ENCODE data around the gene ZNF574.

- TF ChIP-seq EZH2 (IDR thresholded peaks at IDR 0.05; ENCODE audit: low read length, missing control alignments): no peak
- no peak for TF ChIP-seq CTCF (conservative IDR thresholded peaks at IDR 0.05 in 1 of 2, IDR thresholded peaks at IDR 0.05 in 1 of 2; ENCODE audit: low read depth in 1 of 2, low read length in 2 of 2)
Observed at GRCh38 chr19:42095142-42095813, 19.3 kb downstream of the ZNF574 start.

Data from fibroblast of lung (primary cell).